GM21390 (cell line): ENCODE measurements around the gene SPECC1L.
"Not testable (repeated sequence)": the region's sequence is repeated elsewhere in the genome, so short reads cannot be mapped to it uniquely, and the experiment has no call there.

Experiments used
- ATAC-seq: cut with Tn5 transposase; IDR thresholded peaks from one replicate; pipeline ENCODE4 v1.9.1; 2021; ENCODE audit not compliant: unreplicated experiment

The SPECC1L gene

GRCh38 chr22:24285245-24285644 is 14.6 kb downstream of the SPECC1L start:
- ATAC-seq: no peak

GRCh38 chr22:24287212-24287611 is 16.6 kb downstream of the SPECC1L start:
- ATAC-seq: not testable (repeated sequence)

DNA sequence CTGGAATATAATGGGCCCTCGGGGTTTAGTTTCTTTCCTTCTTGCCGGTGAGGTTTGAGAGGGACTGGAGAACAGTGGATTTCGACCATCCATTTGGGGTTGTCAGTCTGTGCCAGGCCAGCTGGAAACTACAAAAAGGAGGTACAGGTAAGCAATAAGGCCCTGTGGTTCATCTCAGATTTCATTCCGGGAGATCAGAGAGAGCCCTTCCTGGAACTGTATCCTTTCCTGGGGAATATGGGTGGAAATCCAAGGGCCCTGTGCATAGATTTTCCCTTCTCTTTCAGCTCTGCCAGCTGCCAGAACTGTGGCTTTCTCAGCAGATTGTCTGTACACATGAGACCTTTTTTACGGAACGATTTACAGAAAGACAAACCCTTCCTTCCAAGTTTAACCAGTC is 17.2 kb downstream of the SPECC1L start:
- ATAC-seq: not testable (repeated sequence)

- no peak for ATAC-seq
Observed at GRCh38 chr22:24289114-24289513, 18.5 kb downstream of the SPECC1L start.

DNA sequence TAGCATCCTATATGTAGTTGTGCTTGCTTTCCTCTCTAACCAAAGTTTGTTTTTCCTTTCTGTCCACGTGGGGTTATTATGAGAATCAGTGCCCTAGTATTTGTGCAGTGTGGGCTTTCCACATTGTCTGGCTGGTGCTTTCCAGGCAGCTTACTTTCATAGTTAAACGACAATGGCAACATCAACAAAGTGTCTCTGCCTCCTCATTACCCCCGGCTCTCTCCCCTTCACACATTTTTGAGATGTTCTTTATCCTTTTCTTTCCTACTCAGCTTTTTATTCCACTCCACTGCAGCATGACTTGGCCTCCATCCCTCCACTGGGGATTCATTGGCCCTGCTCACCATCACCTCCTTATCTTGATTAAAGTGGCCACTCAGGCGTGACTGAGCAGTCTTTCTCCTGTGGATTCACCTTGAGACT is 19.1 kb downstream of the SPECC1L start:
- no peak for ATAC-seq

GRCh38 chr22:24290459-24290858 is 19.8 kb downstream of the SPECC1L start:
- no peak for ATAC-seq

DNA sequence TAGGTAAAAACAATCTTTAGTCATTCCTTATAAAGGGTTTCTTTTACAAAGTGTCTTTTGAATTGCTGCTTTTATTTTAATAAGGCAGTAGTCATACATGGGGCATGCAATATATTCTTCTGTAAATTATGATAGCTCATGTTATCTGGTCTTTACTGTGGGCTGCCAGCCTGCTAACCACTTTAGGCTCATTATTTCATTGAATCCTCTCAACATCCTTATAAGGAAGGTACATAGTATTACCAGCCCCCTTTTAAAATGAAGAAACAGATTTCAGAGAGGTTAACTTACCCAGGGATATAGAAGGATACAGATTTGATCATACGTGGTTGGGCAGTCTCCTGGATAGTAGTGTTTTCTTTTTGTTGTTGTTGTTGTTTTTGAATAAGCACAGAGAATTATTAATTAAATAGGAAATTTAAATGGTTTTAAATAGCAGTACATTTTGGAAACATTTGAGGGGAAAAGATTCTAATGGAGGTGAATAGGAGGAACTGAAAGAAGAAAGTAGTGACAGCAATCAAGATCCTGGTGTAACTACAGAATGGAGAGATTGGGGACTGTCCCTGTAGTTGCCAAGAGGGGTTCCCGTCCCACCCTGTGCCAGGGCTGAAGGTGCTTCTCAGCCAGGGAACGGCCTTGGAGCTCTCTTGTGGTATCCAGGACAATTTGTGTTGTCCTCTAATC is 21.0 kb downstream of the SPECC1L start:
- no peak for ATAC-seq

DNA sequence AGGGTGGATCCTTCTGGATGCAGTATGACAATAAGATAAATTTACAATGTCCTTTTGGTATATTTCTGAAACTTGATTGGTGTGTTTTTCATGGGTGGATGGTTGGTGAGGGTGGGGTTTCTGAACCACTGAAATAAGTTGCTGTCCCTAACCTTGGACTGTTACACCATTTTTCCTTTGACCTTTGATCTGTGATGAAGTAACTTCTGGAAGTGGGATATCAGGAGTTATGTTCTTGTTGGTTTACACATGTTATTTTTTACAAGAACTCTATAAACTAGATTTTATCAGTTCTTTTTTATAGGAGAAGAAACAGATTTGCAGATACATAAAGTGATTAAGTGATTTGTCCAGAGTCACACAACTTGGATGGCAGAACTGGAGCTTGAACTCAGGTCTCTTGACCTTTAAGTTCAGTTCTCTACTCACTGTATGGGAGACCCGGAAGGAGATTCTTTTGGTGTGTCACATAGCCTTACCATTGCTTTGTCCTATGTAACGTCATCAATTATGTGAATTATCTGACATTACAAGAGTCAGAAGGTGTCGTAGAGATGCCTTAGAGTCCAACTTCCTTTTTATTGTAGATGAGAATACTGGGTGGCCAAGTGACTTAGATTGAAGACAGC is 21.7 kb downstream of the SPECC1L start:
- ATAC-seq: not testable (repeated sequence)

DNA sequence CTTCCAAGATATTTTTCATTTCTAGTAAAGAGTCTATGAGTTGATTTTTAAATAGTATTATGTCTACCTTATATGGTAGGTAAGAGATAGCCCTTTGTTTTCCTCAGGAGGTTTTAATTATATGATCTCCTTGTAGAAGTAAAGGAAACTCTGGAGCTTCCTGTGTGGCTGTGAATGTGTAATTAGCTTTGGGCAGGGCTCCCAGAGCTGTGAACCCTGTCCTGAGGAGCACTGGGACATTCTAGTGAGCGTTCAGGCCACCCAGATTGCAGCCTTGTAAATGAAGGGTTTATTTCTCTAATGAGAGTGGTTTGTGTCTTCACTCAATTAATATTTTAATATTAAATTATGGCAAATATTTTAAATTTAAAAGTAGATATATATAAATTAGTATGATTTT is 24.3 kb downstream of the SPECC1L start:
- ATAC-seq: not testable (repeated sequence)

DNA sequence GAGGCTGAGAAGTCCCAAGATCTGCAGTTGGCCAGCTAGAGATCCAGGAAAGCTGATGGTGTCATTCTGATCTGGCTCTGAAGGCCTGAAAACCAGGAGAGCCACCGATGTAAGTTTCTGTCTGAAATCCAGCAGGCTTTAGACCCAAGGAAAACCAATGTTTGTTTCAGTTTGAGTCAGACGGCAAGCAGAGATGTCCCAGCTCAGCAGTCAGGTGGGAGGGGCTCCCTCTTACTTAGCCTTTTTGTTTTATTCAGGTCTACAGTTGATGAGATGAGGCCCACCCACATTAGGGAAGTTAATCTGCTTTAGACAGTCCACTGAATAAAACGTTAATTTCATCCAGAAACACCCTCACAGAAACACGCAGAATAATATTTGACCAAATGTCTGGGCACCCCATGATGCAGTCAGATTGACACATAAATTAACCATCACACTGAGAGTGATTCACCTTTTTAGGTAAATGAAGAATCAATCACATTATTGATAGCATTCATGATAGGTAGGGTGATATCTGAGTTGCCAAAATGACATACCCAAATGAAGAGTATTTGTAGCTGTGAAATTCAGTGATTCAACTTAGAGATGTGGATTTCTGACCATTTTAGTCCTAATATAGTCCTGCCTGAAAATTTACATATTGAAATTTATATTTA is 28.0 kb downstream of the SPECC1L start:
- not testable (repeated sequence) for ATAC-seq

DNA sequence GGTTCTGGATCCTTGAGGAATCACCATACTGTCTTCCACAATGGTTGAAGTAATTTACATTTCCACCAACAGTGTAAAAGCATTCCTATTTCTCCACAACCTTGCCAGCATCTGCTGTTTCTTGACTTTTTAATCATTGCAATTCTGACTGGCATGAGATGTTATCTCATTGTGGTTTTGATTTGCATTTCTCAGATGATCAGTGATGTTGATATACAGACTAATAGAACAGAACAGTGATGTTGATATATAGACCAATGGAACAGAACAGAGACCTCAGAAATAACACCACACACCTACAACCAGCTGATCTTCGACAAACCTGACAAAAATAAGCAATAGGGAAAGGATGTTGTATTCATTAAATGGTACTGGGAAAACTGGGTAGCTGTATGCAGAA is 29.9 kb downstream of the SPECC1L start:
- not testable (repeated sequence) for ATAC-seq

DNA sequence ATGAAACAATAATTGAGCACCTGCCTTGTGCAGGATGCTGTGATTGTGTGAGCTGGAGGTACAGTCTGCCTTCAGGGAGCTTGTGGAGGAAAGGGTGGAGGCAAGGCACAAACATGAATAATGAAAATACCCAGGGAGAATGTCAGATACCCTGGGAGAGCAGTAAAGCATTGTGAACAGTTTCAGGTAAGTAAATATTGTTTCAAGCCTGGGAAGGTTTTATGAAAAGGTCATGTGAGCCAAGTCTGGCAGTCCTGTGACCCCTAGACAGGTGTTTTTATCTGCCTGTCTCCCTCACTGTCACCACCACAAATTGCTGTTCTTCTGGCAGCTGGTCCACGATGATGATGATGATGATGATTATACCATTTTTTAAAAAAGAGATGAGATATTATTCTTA is 32.0 kb downstream of the SPECC1L start:
- no peak for ATAC-seq

GRCh38 chr22:24303007-24303406 is 32.4 kb downstream of the SPECC1L start:
- ATAC-seq: no peak

- ATAC-seq: no peak
Observed at GRCh38 chr22:24304062-24304675, 33.5 kb downstream of the SPECC1L start.

DNA sequence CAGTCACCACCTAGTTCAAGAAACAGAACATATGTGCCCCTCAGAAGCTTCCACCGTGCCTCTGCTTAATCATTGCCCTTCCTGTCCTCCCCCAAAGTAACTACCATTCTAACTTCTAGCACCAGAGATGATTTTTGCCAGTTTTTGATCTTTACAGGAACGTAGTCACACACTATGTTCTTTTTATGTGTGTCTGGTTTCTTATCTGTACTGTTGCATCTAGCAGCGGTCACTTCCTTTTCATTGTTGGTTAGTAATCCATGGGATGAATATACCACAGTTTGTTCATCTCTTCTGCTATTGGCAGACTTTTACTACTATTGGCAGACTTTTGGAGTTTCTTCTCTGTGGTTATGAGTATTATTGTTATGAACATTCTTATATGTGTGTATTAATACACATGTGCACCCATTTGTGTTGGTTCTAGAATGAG is 34.6 kb downstream of the SPECC1L start:
- ATAC-seq: no peak

GRCh38 chr22:24310969-24311368 is 40.3 kb downstream of the SPECC1L start:
- no peak for ATAC-seq

- ATAC-seq: no peak
Observed at GRCh38 chr22:24315367-24315966, 44.8 kb downstream of the SPECC1L start.

GRCh38 chr22:24316264-24316663 is 45.6 kb downstream of the SPECC1L start:
- not testable (repeated sequence) for ATAC-seq

GRCh38 chr22:24317511-24317910 is 46.9 kb downstream of the SPECC1L start:
- ATAC-seq: not testable (repeated sequence)

GRCh38 chr22:24319451-24319850 is 48.8 kb downstream of the SPECC1L start:
- no peak for ATAC-seq

DNA sequence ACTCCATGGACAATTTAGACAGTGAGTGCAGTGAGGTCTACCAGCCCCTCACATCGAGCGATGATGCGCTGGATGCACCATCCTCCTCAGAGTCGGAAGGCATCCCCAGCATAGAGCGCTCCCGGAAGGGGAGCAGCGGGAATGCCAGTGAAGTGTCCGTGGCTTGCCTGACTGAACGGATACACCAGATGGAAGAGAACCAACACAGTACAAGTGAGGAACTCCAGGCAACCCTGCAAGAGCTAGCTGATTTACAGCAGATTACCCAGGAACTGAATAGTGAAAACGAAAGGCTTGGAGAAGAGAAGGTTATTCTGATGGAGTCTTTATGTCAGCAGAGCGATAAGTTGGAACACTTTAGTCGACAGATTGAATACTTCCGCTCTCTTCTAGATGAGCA is 51.4 kb downstream of the SPECC1L start:
- ATAC-seq: no peak
